ENCODE measurements around the gene M1AP.

GRCh38 chr2:74645344-74645743 is 2.8 kb downstream of the M1AP start:
- TF ChIP-seq, protein P1, sequence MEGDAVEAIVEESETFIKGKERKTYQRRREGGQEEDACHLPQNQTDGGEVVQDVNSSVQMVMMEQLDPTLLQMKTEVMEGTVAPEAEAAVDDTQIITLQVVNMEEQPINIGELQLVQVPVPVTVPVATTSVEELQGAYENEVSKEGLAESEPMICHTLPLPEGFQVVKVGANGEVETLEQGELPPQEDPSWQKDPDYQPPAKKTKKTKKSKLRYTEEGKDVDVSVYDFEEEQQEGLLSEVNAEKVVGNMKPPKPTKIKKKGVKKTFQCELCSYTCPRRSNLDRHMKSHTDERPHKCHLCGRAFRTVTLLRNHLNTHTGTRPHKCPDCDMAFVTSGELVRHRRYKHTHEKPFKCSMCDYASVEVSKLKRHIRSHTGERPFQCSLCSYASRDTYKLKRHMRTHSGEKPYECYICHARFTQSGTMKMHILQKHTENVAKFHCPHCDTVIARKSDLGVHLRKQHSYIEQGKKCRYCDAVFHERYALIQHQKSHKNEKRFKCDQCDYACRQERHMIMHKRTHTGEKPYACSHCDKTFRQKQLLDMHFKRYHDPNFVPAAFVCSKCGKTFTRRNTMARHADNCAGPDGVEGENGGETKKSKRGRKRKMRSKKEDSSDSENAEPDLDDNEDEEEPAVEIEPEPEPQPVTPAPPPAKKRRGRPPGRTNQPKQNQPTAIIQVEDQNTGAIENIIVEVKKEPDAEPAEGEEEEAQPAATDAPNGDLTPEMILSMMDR (conservative IDR thresholded peaks at IDR 0.05; ENCODE audit: low read depth, low read length), result no peak
- TF ChIP-seq EZH2phosphoT487 (IDR thresholded peaks at IDR 0.05; ENCODE audit: borderline replicate concordance, low read length), result no peak
- no peak for TF ChIP-seq EZH2 (IDR thresholded peaks at IDR 0.05; ENCODE audit: low read length, unreplicated experiment)
